Smooth muscle cell (in vitro differentiated cells): ENCODE measurements around the gene CKB. TPM values are rescaled to one million over a fixed set of nuclear protein-coding genes. Genes with fewer than 3 reads are reported as not detected.

Source experiments
- DNase-seq: peaks from one replicate; lab custom pipeline; 2025; ENCODE audit not compliant: unreplicated experiment; lab: John Stamatoyannopoulos, UW
- H2AFZ ChIP-seq: fragments of 200-600 bp; sonication (generic); 2 replicates; pipeline ENCODE4 v1.6.0; 2016; ENCODE audit warnings: antibody characterized with exemption, low read depth, mild to moderate bottlenecking
- H3F3A ChIP-seq: fragments of 200-600 bp; sonication (generic); 2 replicates; pipeline ENCODE4 v1.6.0; 2017; ENCODE audit warnings: antibody characterized with exemption, low read depth
- H3K27ac ChIP-seq: fragments of 200-600 bp; sonication (generic); 2 replicates; pipeline ENCODE4 v1.5.1; 2016; ENCODE audit warnings: low read depth, mild to moderate bottlenecking
- H3K27me3 ChIP-seq: fragments of 200-600 bp; sonication (generic); 2 replicates; pipeline ENCODE4 v1.6.1; 2016; ENCODE audit warnings: low read depth, mild to moderate bottlenecking
- H3K36me3 ChIP-seq: fragments of 200-600 bp; sonication (generic); 2 replicates; pipeline ENCODE4 v1.5.1; 2016; ENCODE audit warnings: low read depth
- H3K4me1 ChIP-seq: fragments of 200-600 bp; sonication (generic); 2 replicates; pipeline ENCODE4 v1.5.1; 2016; ENCODE audit warnings: low read depth
- H3K4me2 ChIP-seq: fragments of 200-600 bp; sonication (generic); 2 replicates; pipeline ENCODE4 v1.6.0; 2016; ENCODE audit warnings: mild to moderate bottlenecking
- H3K4me3 ChIP-seq: fragments of 200-600 bp; sonication (generic); 2 replicates; pipeline ENCODE4 v1.5.1; 2016; ENCODE audit warnings: mild to moderate bottlenecking
- H3K79me2 ChIP-seq: fragments of 200-600 bp; sonication (generic); 2 replicates; pipeline ENCODE4 v1.6.0; 2016; ENCODE audit warnings: low read depth, mild to moderate bottlenecking
- H3K9ac ChIP-seq: fragments of 200-600 bp; sonication (generic); 2 replicates; pipeline ENCODE4 v1.6.0; 2016; ENCODE audit warnings: low read depth
- H3K9me3 ChIP-seq: fragments of 200-600 bp; sonication (generic); replicated peaks from 2 replicates; pipeline ENCODE4 v1.5.1; 2016; ENCODE audit warnings: low read depth
- H4K20me1 ChIP-seq: fragments of 200-600 bp; sonication (generic); 2 replicates; pipeline ENCODE4 v1.6.0; 2016; ENCODE audit warnings: low read depth
- CTCF ChIP-seq: fragments of 200-600 bp; sonication (generic); IDR thresholded peaks from 2 replicates; pipeline ENCODE4 v1.5.1; 2017; ENCODE audit warnings: borderline replicate concordance, mild to moderate bottlenecking, antibody characterized with exemption; ENCODE audit not compliant: insufficient read depth, poor library complexity, severe bottlenecking
- WGBS: methylation state at CpG from one replicate; pipeline ENCODE4 v1.1.7; 2016; ENCODE audit warnings: low lambda C conversion rate; 5-methylcytosine and 5-hydroxymethylcytosine counted together
- polyA plus RNA-seq: library from polyadenylated mRNA; unstranded; fragments of >200 nt; fragmentation: Nextera tagmentation; extraction: Ambion mirVana; gene quantifications from 2 replicates; pipeline ENCODE4 v1.2.1, GENCODE V29; 2016
- total RNA-seq: library from RNA; depleted of rRNA; stranded (reverse); fragments of >200 nt; gene quantifications from 2 replicates; pipeline ENCODE4 v1.2.3, GENCODE V29; 2014

CKB gene
- total and polyA plus RNA-seq, 2 experiments from 2014 or later = 25.7 to 62.9 TPM

- H3K79me2 ChIP-seq = peaks cover 13% of the 10 kb centered on the region
- WGBS = 95% methylated on average over 24 of the region's 25 CpGs
Observed at GRCh38 chr14:103533999-103534575, 11.5 kb upstream of the CKB start.

GRCh38 chr14:103533137-103533998, 10.7 kb upstream of the CKB start:
- DNase-seq = no peak
- no peak for TF ChIP-seq CTCF
- Histone ChIP-seq H3K36me3 (no peaks in the 10 kb centered on the region), H3K27ac (no peak overlapping the region), H3K9ac (no peak overlapping the region), H3K9me3 (no peaks in the 10 kb centered on the region), H4K20me1 (peaks cover 26% of the 10 kb centered on the region), H3F3A (no peaks in the 10 kb centered on the region), H3K27me3 (no peaks in the 10 kb centered on the region), H3K79me2 (peaks cover 13% of the 10 kb centered on the region), H3K4me2 (no peak overlapping the region), H2AFZ (no peak overlapping the region), H3K4me1 (peaks cover 10% of the 10 kb centered on the region), H3K4me3 (no peak overlapping the region)
- WGBS = 95% methylated on average over 23 of the region's 23 CpGs

More at GRCh38 chr14:103533999-103534575, 11.5 kb upstream of the CKB start:
- H3F3A ChIP-seq = no peaks in the 10 kb centered on the region
- H2AFZ ChIP-seq = no peak overlapping the region
- no peak overlapping the region for H3K4me3 ChIP-seq
- no peak for TF ChIP-seq CTCF
- H3K4me2 ChIP-seq = no peak overlapping the region
- H3K9me3 ChIP-seq = no peaks in the 10 kb centered on the region
- no peak overlapping the region for H3K27ac ChIP-seq
- peaks cover 26% of the 10 kb centered on the region for H4K20me1 ChIP-seq
- H3K4me1 ChIP-seq = peaks cover 7% of the 10 kb centered on the region
- no peak overlapping the region for H3K9ac ChIP-seq
- H3K27me3 ChIP-seq = no peaks in the 10 kb centered on the region
- no peaks in the 10 kb centered on the region for H3K36me3 ChIP-seq
- no peak for DNase-seq

- Histone ChIP-seq H3K36me3 (no peaks in the 10 kb centered on the region), H3K27me3 (no peaks in the 10 kb centered on the region), H3K4me3 (no peak overlapping the region), H3K4me2 (no peak overlapping the region), H3K9me3 (no peaks in the 10 kb centered on the region), H3K4me1 (peaks cover 13% of the 10 kb centered on the region), H4K20me1 (peaks cover 26% of the 10 kb centered on the region), H3K79me2 (peaks cover 13% of the 10 kb centered on the region), H3K27ac (no peak overlapping the region), H3F3A (no peaks in the 10 kb centered on the region), H2AFZ (no peak overlapping the region), H3K9ac (no peak overlapping the region)
- TF ChIP-seq CTCF = no peak
- no peak for DNase-seq
- 93% methylated on average over 31 of the region's 32 CpGs for WGBS
Observed at GRCh38 chr14:103532216-103533136, 9.8 kb upstream of the CKB start.
